Heart left ventricle (tissue), 16 donors: ENCODE measurements around the gene TAPT1. TPM values are rescaled to one million over a fixed set of nuclear protein-coding genes. Genes with fewer than 3 reads are reported as not detected.

Source experiments
- ATAC-seq, 4 donors: fragments of 200-7000 bp; cut with Tn5 transposase; one replicate each; pipeline ENCODE4 v1.9.1; 2020 to 2022; ENCODE audit warnings: moderate library complexity in 4 of 4, mild to moderate bottlenecking in 3 of 4, moderate number of reproducible peaks in 1 of 4
- DNase-seq, 5 donors: peaks; one replicate each; pipeline ENCODE4 v3.0.0-alpha.2; 2020
- H3K27ac ChIP-seq, 12 donors: fragments of 200-600 bp; sonication (generic) in 4 of 12; one replicate each; pipeline versions ENCODE4 v1.5.0 to v1.8.0; 2016 to 2022; ENCODE audit warnings: mild to moderate bottlenecking in 2 of 12
- H3K27me3 ChIP-seq, 9 donors: fragments of 200-600 bp; sonication (generic) in 2 of 9; one replicate each; pipeline versions ENCODE4 v1.5.1 to v1.8.0; 2016 to 2022; ENCODE audit warnings: mild to moderate bottlenecking in 3 of 9
- H3K36me3 ChIP-seq, 9 donors: fragments of 200-600 bp; sonication (generic) in 2 of 9; one replicate each; pipeline versions ENCODE4 v1.5.0 to v1.8.0; 2018 to 2022; ENCODE audit warnings: mild to moderate bottlenecking in 2 of 9
- H3K4me1 ChIP-seq, 12 donors: fragments of 200-600 bp; sonication (generic) in 4 of 12; one replicate each; pipeline versions ENCODE4 v1.5.0 to v1.8.0; 2016 to 2022; ENCODE audit warnings: mild to moderate bottlenecking in 3 of 12
- H3K4me3 ChIP-seq, 12 donors: fragments of 200-600 bp; sonication (generic) in 4 of 12; one replicate each; pipeline versions ENCODE4 v1.5.0 to v1.8.0; 2017 to 2022; ENCODE audit warnings: mild to moderate bottlenecking in 9 of 12, moderate library complexity in 4 of 12
- H3K9me3 ChIP-seq, 12 donors: fragments of 200-600 bp; sonication (generic) in 4 of 12; one replicate each; pipeline versions ENCODE4 v1.5.0 to v1.8.0; 2016 to 2022; ENCODE audit warnings: mild to moderate bottlenecking in 1 of 12
- CTCF ChIP-seq, 12 donors: fragments of 200-600 bp; sonication (generic) in 4 of 12; IDR thresholded peaks; one replicate each; pipeline versions ENCODE4 v1.5.0 to v1.8.0; 2018 to 2022; ENCODE audit warnings: antibody characterized with exemption in 12 of 12, mild to moderate bottlenecking in 5 of 12
- POLR2A ChIP-seq, 2 donors: fragments of 450-650 bp; IDR thresholded peaks; one replicate each; pipeline ENCODE4 v1.6.1; 2017; ENCODE audit warnings: antibody characterized with exemption in 2 of 2, mild to moderate bottlenecking in 2 of 2, moderate library complexity in 2 of 2
- WGBS, 4 donors: extraction: QIAGEN DNeasy Blood & Tissue Kit in 2 of 4; methylation state at CpG; one replicate each; pipeline versions ENCODE4 v1.1.5 to v1.1.7; 2013 to 2018; 5-methylcytosine and 5-hydroxymethylcytosine counted together
- intact Hi-C, 10 donors: fragments of 100-400 bp; cut with DNase I; formaldehyde crosslinking; loops; one replicate each; pipeline versions ENCODE4 v1.11.1 to v1.14.2; 2022
- polyA plus RNA-seq, 2 donors: library from polyadenylated mRNA; stranded (reverse); fragments of 200-250 nt; gene quantifications; one replicate each; pipeline ENCODE4 v1.2.3, GENCODE V29; 2013
- total RNA-seq, 9 donors: library from RNA; depleted of rRNA in 2 of 9; stranded (reverse); fragments of >200 nt in 2 of 9; fragmentation: NEBNext Ultra II Directional in 3 of 9; extraction: Animal tissue kit (Norgen Biotek cat#: 25700) in 3 of 9; gene quantifications; one replicate each; pipeline versions ENCODE4 v1.1.0 to v1.2.4, GENCODE V29; 2016 to 2023
- donor health status: ischemic (EF 13 %, LVEDD 7.1; RV severe dilation, severe dysfunction).
- donor health status: healthy with polysubstance abuse.
- donor health status: DM: no; HTN: yes; CAD: no.
- donor health status: DM: no; HTN: no; CAD: no.
- donor health status: ischemic (EF 25% LVEDD 6.9; RV normal size, moderate dysfunction).
- donor health status: ischemic (EF 25% LVEDD 5.7; RV mildly dilated, moderate dysfunction).
- donor health status: healthy.
- donor health status: DM: yes; HTN: yes; CAD: no.
- donor health status: ischemic (EF 35%, LVEDD 5.7; RV mildly dilated, moderate dysfunction).
- donor health status: nonischemic (EF 11% LVEDD 7.7; RV severe dilation, severe dysfunction).
- donor health status: DM: yes; HTN: yes; CAD: no.
- donor health status: PGD.
- donor health status: ischemic (EF 29% LVEDD 5.4; RV normal size, mild dysfunction).
- donor health status: nonischemic (EF 23%, LVEDD 6.1; RV moderate dilation, normal function).

The TAPT1 gene
- total and polyA plus RNA-seq, 11 donors, result 12.3 to 53.4 (median 34.9) TPM

- peaks cover 0 to 47% (median 7%) of the 10 kb centered on the region in 12 donors for H3K4me1 ChIP-seq
- peaks cover 0 to 48% (median 7%) of the 10 kb centered on the region in 9 donors for H3K36me3 ChIP-seq
- WGBS, 4 donors, result 64 to 68% (median 66%) methylated on average over 7 of the region's 7 CpGs
- H3K27ac ChIP-seq, result no peak overlapping the region
- intact Hi-C loops, result no loop called here
- H3K27me3 ChIP-seq, result no peaks in the 10 kb centered on the region
- no peak overlapping the region for H3K4me3 ChIP-seq
- TF ChIP-seq CTCF (IDR thresholded peaks at IDR 0.05) (peak; percentile 25 to 60 (median 48)), POLR2A (IDR thresholded peaks at IDR 0.05) (no peak)
- ATAC-seq (peak in 3 of 4 donors; percentile 39 to 48 (median 47)), DNase-seq (no peak)
- H3K9me3 ChIP-seq, result no peaks in the 10 kb centered on the region
Measured at GRCh38 chr4:16205298-16206164, 20.7 kb downstream of the TAPT1 start.

- intact Hi-C loops, result loop anchor here in 3 of 10 donors (5.0 kb wide), 2 partner anchors 58 to 177 kb away; no protein-coding TSS in a partner anchor
Measured at GRCh38 chr4:16204505-16204904, 21.8 kb downstream of the TAPT1 start.

GRCh38 chr4:16203083-16203482 is 23.2 kb downstream of the TAPT1 start:
- DNase-seq, result no peak
- Histone ChIP-seq H3K4me1 (peaks cover 0 to 55% (median 13%) of the 10 kb centered on the region in 12 donors), H3K36me3 (peaks cover 0 to 30% (median 7%) of the 10 kb centered on the region in 9 donors), H3K27ac (peak overlapping the region in 1 of 12 donors; percentile 30), H3K9me3 (no peaks in the 10 kb centered on the region), H3K27me3 (no peaks in the 10 kb centered on the region), H3K4me3 (no peak overlapping the region)
- ATAC-seq, result no peak
- WGBS, 4 donors, result 94 to 98% (median 96%) methylated on average over 2 of the region's 2 CpGs
- no peak for TF ChIP-seq POLR2A (IDR thresholded peaks at IDR 0.05)
- TF ChIP-seq CTCF (IDR thresholded peaks at IDR 0.05), result no peak
- intact Hi-C loops, result loop anchor here in 3 of 10 donors (5.0 kb wide), 2 partner anchors 59 to 176 kb away; no protein-coding TSS in a partner anchor

More at GRCh38 chr4:16204505-16204904, 21.8 kb downstream of the TAPT1 start:
- no peaks in the 10 kb centered on the region for H3K27me3 ChIP-seq
- ATAC-seq, result peak in 3 of 4 donors; percentile 48 to 60 (median 50)
- 49 to 88% (median 79%) methylated on average over 3 of the region's 3 CpGs for WGBS, 4 donors
- no peaks in the 10 kb centered on the region for H3K9me3 ChIP-seq
- H3K36me3 ChIP-seq, result peaks cover 0 to 43% (median 7%) of the 10 kb centered on the region in 9 donors
- no peak for TF ChIP-seq CTCF (IDR thresholded peaks at IDR 0.05)
- no peak for TF ChIP-seq POLR2A (IDR thresholded peaks at IDR 0.05)
- H3K27ac ChIP-seq, result peak overlapping the region in 1 of 12 donors; percentile 21
- no peak for DNase-seq
- H3K4me3 ChIP-seq, result no peak overlapping the region
- peaks cover 0 to 47% (median 6%) of the 10 kb centered on the region in 12 donors for H3K4me1 ChIP-seq

GRCh38 chr4:16202598-16202997 is 23.7 kb downstream of the TAPT1 start:
- WGBS, 4 donors, result 91 to 95% (median 93%) methylated on average over 2 of the region's 2 CpGs
- ATAC-seq (no peak), DNase-seq (no peak)
- Histone ChIP-seq H3K4me3 (no peak overlapping the region), H3K4me1 (peaks cover 0 to 59% (median 17%) of the 10 kb centered on the region in 12 donors), H3K27ac (peak overlapping the region in 1 of 12 donors; percentile 30), H3K9me3 (no peaks in the 10 kb centered on the region), H3K36me3 (peaks cover 0 to 30% (median 7%) of the 10 kb centered on the region in 9 donors), H3K27me3 (no peaks in the 10 kb centered on the region)
- intact Hi-C loops, result loop anchor here in 3 of 10 donors (5.0 kb wide), 2 partner anchors 60 to 175 kb away; no protein-coding TSS in a partner anchor
- no peak for TF ChIP-seq CTCF (IDR thresholded peaks at IDR 0.05)
- TF ChIP-seq POLR2A (IDR thresholded peaks at IDR 0.05), result no peak
